GM19395 (cell line): ENCODE measurements around the gene DIPK2A.
A peak's percentile ranks its signal among the peaks of the same experiment; 100 is the strongest.

Experiments
- ATAC-seq: cut with Tn5 transposase; IDR thresholded peaks from one replicate; pipeline ENCODE4 v1.9.1; 2021; ENCODE audit warnings: mild to moderate bottlenecking, moderate library complexity; ENCODE audit not compliant: unreplicated experiment

The DIPK2A gene

GRCh38 chr3:143971359-143972154 is at the start of gene DIPK2A:
Gene DIPK2A, plus strand, starts transcription at chr3:143971823. Its CDS starts 510 bp downstream, at chr3:143972333.
- ATAC-seq, result peak; percentile 57

- ATAC-seq, result peak; percentile 81
Observed at GRCh38 chr3:143924522-143925285, 46.9 kb upstream of the DIPK2A start.

- ATAC-seq, result no peak
Observed at GRCh38 chr3:143928056-143928455, 43.6 kb upstream of the DIPK2A start.

GRCh38 chr3:143928541-143929255 is 42.9 kb upstream of the DIPK2A start:
- ATAC-seq, result no peak

GRCh38 chr3:143934791-143935190 is 36.8 kb upstream of the DIPK2A start:
- no peak for ATAC-seq

GRCh38 chr3:143935678-143936077 is 35.9 kb upstream of the DIPK2A start:
- ATAC-seq, result no peak

- ATAC-seq, result no peak
Observed at GRCh38 chr3:143950810-143951209, 20.8 kb upstream of the DIPK2A start.

GRCh38 chr3:143951351-143951971 is 20.2 kb upstream of the DIPK2A start:
- ATAC-seq, result peak; percentile 89

GRCh38 chr3:143952569-143953072 is 19.0 kb upstream of the DIPK2A start:
- no peak for ATAC-seq

GRCh38 chr3:143955113-143955512 is 16.5 kb upstream of the DIPK2A start:
- ATAC-seq, result no peak

GRCh38 chr3:143956838-143957237 is 14.8 kb upstream of the DIPK2A start:
- ATAC-seq, result no peak

GRCh38 chr3:143957453-143957852 is 14.2 kb upstream of the DIPK2A start:
- no peak for ATAC-seq

- no peak for ATAC-seq
Observed at GRCh38 chr3:143958966-143959365, 12.7 kb upstream of the DIPK2A start.

- no peak for ATAC-seq
Observed at GRCh38 chr3:143961342-143961741, 10.3 kb upstream of the DIPK2A start.

- no peak for ATAC-seq
Observed at GRCh38 chr3:143963946-143964345, 7.7 kb upstream of the DIPK2A start.

GRCh38 chr3:143970773-143971358 is 757 bp upstream of the DIPK2A start:
- peak; percentile 23 for ATAC-seq

- ATAC-seq, result no peak
Observed at GRCh38 chr3:143972155-143972504, 507 bp downstream of the DIPK2A start.

- peak; percentile 36 for ATAC-seq
Observed at GRCh38 chr3:143972505-143973258, 1.1 kb downstream of the DIPK2A start.

GRCh38 chr3:143973259-143974021 is 1.8 kb downstream of the DIPK2A start:
- ATAC-seq, result peak; percentile 37
